ENCODE measurements around the gene NEUROD6. TPM values are rescaled to one million over a fixed set of nuclear protein-coding genes. Genes with fewer than 3 reads are reported as not detected.

The NEUROD6 gene
- total RNA-seq, 2 donors from 2014 or later, result not detected

GRCh38 chr7:31290601-31291000, 49.9 kb downstream of the NEUROD6 start:
- no peaks in the 10 kb centered on the region for H3K9me3 ChIP-seq (ENCODE audit: control insufficient read depth, low read length, poor library complexity, severe bottlenecking)
- Mint-ChIP-seq H3K27ac (no peak overlapping the region), H3K36me3 (ENCODE audit: low read depth) (no peaks in the 10 kb centered on the region), H3K4me1 (no peaks in the 10 kb centered on the region), H3K4me3 (no peak overlapping the region), H3K27me3 (no peaks in the 10 kb centered on the region)
- no peak for ATAC-seq
- no peak for DNase-seq

Other genes with a start within 250 kb of the NEUROD6 start
- gene ITPRID1, start 173.4 kb upstream of the NEUROD6 start, total RNA-seq, result not detected